H9 (cell line): ENCODE results near the gene SRGAP3. TPM values are rescaled to one million over a fixed set of nuclear protein-coding genes. Genes with fewer than 3 reads are reported as not detected.

Experiments used
- DNase-seq: peaks from one replicate; pipeline ENCODE4 v3.0.0-alpha.2; 2017
- H2AFZ ChIP-seq: one replicate; pipeline ENCODE4 v1.6.1; 2013; ENCODE audit warnings: mild to moderate bottlenecking, low read length, control low read depth, moderate library complexity
- H2AK5ac ChIP-seq: 2 replicates; pipeline ENCODE4 v1.6.1; 2013; ENCODE audit warnings: low read length, control low read depth, mixed read lengths; ENCODE audit not compliant: insufficient read length
- H2BK120ac ChIP-seq: one replicate; pipeline ENCODE4 v1.6.1; 2013; ENCODE audit warnings: low read depth, mild to moderate bottlenecking, low read length, control low read depth, inconsistent platforms; ENCODE audit not compliant: poor library complexity, severe bottlenecking
- H2BK12ac ChIP-seq: 2 replicates; pipeline ENCODE4 v1.6.1; 2013; ENCODE audit warnings: low read length, control low read depth, mixed read lengths, low read depth; ENCODE audit not compliant: insufficient read length
- H2BK15ac ChIP-seq: 2 replicates; pipeline ENCODE4 v1.6.1; 2013; ENCODE audit warnings: low read depth, low read length, control low read depth
- H2BK20ac ChIP-seq: one replicate; pipeline ENCODE4 v1.6.1; 2013; ENCODE audit warnings: low read depth, mild to moderate bottlenecking, low read length, control low read depth, inconsistent platforms; ENCODE audit not compliant: poor library complexity, severe bottlenecking
- H2BK5ac ChIP-seq: 2 replicates; pipeline ENCODE4 v1.6.1; 2013; ENCODE audit warnings: low read length, control low read depth, mixed read lengths; ENCODE audit not compliant: insufficient read length
- H3K14ac ChIP-seq: 2 replicates; pipeline ENCODE4 v1.6.1; 2013; ENCODE audit warnings: low read length, control low read depth; ENCODE audit not compliant: insufficient read depth
- H3K18ac ChIP-seq: 2 replicates; pipeline ENCODE4 v1.6.1; 2013; ENCODE audit warnings: low read depth, mild to moderate bottlenecking, mixed read lengths, low read length, control low read depth; ENCODE audit not compliant: insufficient read length
- H3K23ac ChIP-seq: 2 replicates; pipeline ENCODE4 v1.6.1; 2013; ENCODE audit warnings: low read length, control low read depth, mixed read lengths, low read depth; ENCODE audit not compliant: insufficient read length
- H3K23me2 ChIP-seq: 2 replicates; pipeline ENCODE4 v1.6.1; 2013; ENCODE audit warnings: low read depth, mild to moderate bottlenecking, mixed read lengths, low read length, control low read depth; ENCODE audit not compliant: insufficient read length, poor library complexity, severe bottlenecking
- H3K27ac ChIP-seq: 2 replicates; pipeline ENCODE4 v1.5.1; 2013; ENCODE audit warnings: low read length, control low read depth, mixed read lengths, low read depth; ENCODE audit not compliant: insufficient read length
- H3K27me3 ChIP-seq: 2 replicates; pipeline ENCODE4 v1.6.1; 2013; ENCODE audit warnings: low read length, control low read depth, inconsistent platforms; ENCODE audit not compliant: insufficient read depth
- H3K4ac ChIP-seq: 2 replicates; pipeline ENCODE4 v1.6.1; 2013; ENCODE audit warnings: low read depth, mild to moderate bottlenecking, control low read depth, inconsistent platforms, low read length, moderate library complexity
- H3K4me1 ChIP-seq: 2 replicates; pipeline ENCODE4 v1.6.1; 2013; ENCODE audit warnings: low read length, control low read depth, inconsistent platforms; ENCODE audit not compliant: insufficient read depth
- H3K4me2 ChIP-seq: 2 replicates; pipeline ENCODE4 v1.6.1; 2013; ENCODE audit warnings: low read length, control low read depth, mixed read lengths; ENCODE audit not compliant: insufficient read length, insufficient read depth
- H3K56ac ChIP-seq: 2 replicates; pipeline ENCODE4 v1.6.1; 2013; ENCODE audit warnings: low read depth, mild to moderate bottlenecking, mixed read lengths, low read length, control low read depth; ENCODE audit not compliant: insufficient read length
- H3K79me1 ChIP-seq: 2 replicates; pipeline ENCODE4 v1.6.1; 2013; ENCODE audit warnings: low read depth, mild to moderate bottlenecking, moderate library complexity, low read length, control low read depth, inconsistent platforms; ENCODE audit not compliant: insufficient read depth, poor library complexity, severe bottlenecking
- H3K79me2 ChIP-seq: 2 replicates; pipeline ENCODE4 v1.6.1; 2013; ENCODE audit warnings: low read length, control low read depth, inconsistent platforms; ENCODE audit not compliant: insufficient read depth
- H3K9ac ChIP-seq: 2 replicates; pipeline ENCODE4 v1.6.1; 2013; ENCODE audit warnings: low read length, control low read depth, mixed read lengths; ENCODE audit not compliant: insufficient read length; ENCODE audit errors: extremely low read depth
- H3K9me3 ChIP-seq: one replicate; pipeline ENCODE4 v1.6.1; 2013; ENCODE audit warnings: low read depth, low read length, inconsistent platforms; ENCODE audit not compliant: control insufficient read depth
- H3T11ph ChIP-seq: one replicate; pipeline ENCODE4 v1.6.1; 2013; ENCODE audit warnings: mild to moderate bottlenecking, low read length, control low read depth, inconsistent platforms
- H4K20me1 ChIP-seq: one replicate; pipeline ENCODE4 v1.6.1; 2013; ENCODE audit not compliant: control insufficient read depth, insufficient read length, insufficient read depth
- H4K5ac ChIP-seq: 2 replicates; pipeline ENCODE4 v1.6.1; 2013; ENCODE audit warnings: low read depth, mild to moderate bottlenecking, mixed read lengths, low read length, control low read depth; ENCODE audit not compliant: insufficient read length
- H4K8ac ChIP-seq: replicated peaks from 2 replicates; pipeline ENCODE4 v1.6.1; 2013; ENCODE audit warnings: low read length, control low read depth, mixed read lengths, low read depth; ENCODE audit not compliant: insufficient read length
- H4K91ac ChIP-seq: 2 replicates; pipeline ENCODE4 v1.6.1; 2013; ENCODE audit warnings: low read depth, mild to moderate bottlenecking, moderate library complexity, mixed read lengths, low read length, control low read depth; ENCODE audit not compliant: insufficient read length
- H3K27ac Mint-ChIP-seq, 3 experiments: 2 replicates in 2 of 3; 3 replicates in 1 of 3; pipeline ENCODE4 v1.8.0; 2020 to 2021; ENCODE audit warnings: mixed read lengths in 3 of 3, mild to moderate bottlenecking in 1 of 3, moderate library complexity in 1 of 3
- H3K27me3 Mint-ChIP-seq: 2 replicates; pipeline ENCODE4 v1.8.0; 2021; ENCODE audit warnings: low read depth, mild to moderate bottlenecking, moderate library complexity, mixed read lengths
- H3K36me3 Mint-ChIP-seq, 3 experiments: 2 replicates in 2 of 3; 3 replicates in 1 of 3; pipeline ENCODE4 v1.8.0; 2020 to 2021; ENCODE audit warnings: low read depth in 3 of 3, mixed read lengths in 3 of 3; ENCODE audit not compliant: insufficient read depth in 1 of 3
- H3K4me1 Mint-ChIP-seq, 2 experiments: 2 replicates each; pipeline ENCODE4 v1.8.0; 2020; ENCODE audit warnings: mixed read lengths in 2 of 2
- H3K4me3 Mint-ChIP-seq, 2 experiments: 2 replicates in 1 of 2; 3 replicates in 1 of 2; pipeline ENCODE4 v1.8.0; 2020 to 2021; ENCODE audit warnings: mild to moderate bottlenecking in 2 of 2, mixed read lengths in 2 of 2, moderate library complexity in 1 of 2
- H3K9me3 Mint-ChIP-seq, 2 experiments: 2 replicates in 1 of 2; 3 replicates in 1 of 2; pipeline ENCODE4 v1.8.0; 2020; ENCODE audit warnings: mild to moderate bottlenecking in 2 of 2, mixed read lengths in 2 of 2, moderate library complexity in 1 of 2
- CTCF ChIP-seq: fragments of 200-600 bp; sonication (generic); conservative IDR thresholded peaks from 3 replicates; pipeline ENCODE4 v1.8.0; 2021; ENCODE audit warnings: antibody characterized with exemption, mild to moderate bottlenecking
- WGBS: extraction: QIAGEN DNeasy Blood & Tissue Kit; methylation state at CpG from one replicate; pipeline ENCODE4 v1.1.7; 2013; ENCODE audit warnings: missing lambda C conversion rate, low lambda C conversion rate, mixed read lengths; ENCODE audit not compliant: insufficient read length; ENCODE audit errors: extremely low coverage; 5-methylcytosine and 5-hydroxymethylcytosine counted together
- total RNA-seq: library from RNA; stranded (reverse); gene quantifications from 2 replicates; pipeline ENCODE4 v1.2.1, GENCODE V29; 2021

Gene SRGAP3
- total RNA-seq, 1 experiment from 2014 or later = 3.4 TPM

GRCh38 chr3:9158865-9159630 is 90.4 kb downstream of the SRGAP3 start:
- Histone ChIP-seq H4K8ac (no peak overlapping the region), H3K23ac (no peak overlapping the region), H3K27ac (no peak overlapping the region), H4K91ac (no peak overlapping the region), H2AFZ (no peak overlapping the region), H3T11ph (no peak overlapping the region), H3K23me2 (no peaks in the 10 kb centered on the region), H4K5ac (no peak overlapping the region), H3K9me3 (no peaks in the 10 kb centered on the region), H3K79me1 (no peaks in the 10 kb centered on the region), H2BK120ac (no peak overlapping the region), H2BK20ac (no peak overlapping the region), H3K4me1 (no peaks in the 10 kb centered on the region), H3K56ac (no peak overlapping the region), H4K20me1 (no peaks in the 10 kb centered on the region), H3K4ac (no peak overlapping the region), H2BK15ac (no peak overlapping the region), H2BK5ac (no peak overlapping the region), H3K9ac (no peak overlapping the region), H3K4me2 (no peak overlapping the region), H3K14ac (no peak overlapping the region), H3K18ac (no peak overlapping the region), H3K79me2 (no peaks in the 10 kb centered on the region), H3K27me3 (no peaks in the 10 kb centered on the region), H2AK5ac (no peak overlapping the region), H2BK12ac (no peak overlapping the region)
- TF ChIP-seq CTCF = no peak
- H3K9me3 Mint-ChIP-seq = no peaks in the 10 kb centered on the region
- H3K4me3 Mint-ChIP-seq = no peak overlapping the region; a peak in 1 of 5 replicates
- H3K36me3 Mint-ChIP-seq = no peaks in the 10 kb centered on the region
- no peak for DNase-seq
- WGBS = no CpG with 5 or more reads among the region's 13 CpGs
- H3K27me3 Mint-ChIP-seq = peaks cover 2% of the 10 kb centered on the region
- H3K27ac Mint-ChIP-seq = peak overlapping the region in 2 of 3 experiments; percentile 62 to 78; a peak in 2 of 7 replicates
- H3K4me1 Mint-ChIP-seq = peaks cover 15 to 28% of the 10 kb centered on the region in 2 experiments
